A673 (cell line): ENCODE data around the gene NPLOC4.

ENCODE experiments used
- CTCF ChIP-seq: fragments of 300-800, 200-600 bp; sonication (generic); conservative IDR thresholded peaks from 2 replicates; pipeline ENCODE4 v1.5.1; 2017; ENCODE audit warnings: low read depth, mild to moderate bottlenecking, antibody characterized with exemption, low read length, moderate library complexity, mixed read lengths
- EZH2 ChIP-seq: fragments of 200-600 bp; sonication (generic); IDR thresholded peaks from 2 replicates; pipeline ENCODE4 v1.6.1; 2017; ENCODE audit warnings: borderline replicate concordance, low read depth, mild to moderate bottlenecking, mixed read lengths, antibody characterized with exemption, low read length; ENCODE audit not compliant: poor library complexity, severe bottlenecking

- TF ChIP-seq CTCF: no peak
- no peak for TF ChIP-seq EZH2
These were observed 36.8 kb upstream of the NPLOC4 start for GRCh38 chr17:81673561-81674258.
